Activated CD4-positive, alpha-beta memory T cell treated with anti-CD3 and anti-CD28 coated beads for 36 hours (primary cell): ENCODE data around the gene WDR35. TPM values are rescaled to one million over a fixed set of nuclear protein-coding genes. Genes with fewer than 3 reads are reported as not detected.
"Not testable (repeated sequence)": the region's sequence is repeated elsewhere in the genome, so short reads cannot be mapped to it uniquely, and the experiment has no call there.

Experiments used
- CTCF ChIA-PET: fragments of 350-600 bp; sonication (Branson Sonifier 250); formaldehyde crosslinking; loops from one replicate; lab custom pipeline; 2021; ENCODE audit warnings: antibody characterized with exemption, inconsistent platforms; lab: Charles Lee
- POLR2A ChIA-PET: fragments of 350-600 bp; sonication (Branson Sonifier 250); formaldehyde crosslinking; loops from one replicate; lab custom pipeline; 2021; ENCODE audit warnings: antibody characterized with exemption; lab: Charles Lee
- DNase-seq: peaks from one replicate; pipeline ENCODE4 v3.0.0-alpha.2; 2020
- H3K27ac Mint-ChIP-seq: one replicate; pipeline ENCODE4 v1.8.0; 2021; ENCODE audit warnings: mixed read lengths
- H3K27me3 Mint-ChIP-seq: one replicate; pipeline ENCODE4 v1.8.0; 2021; ENCODE audit warnings: mixed read lengths
- H3K36me3 Mint-ChIP-seq: one replicate; pipeline ENCODE4 v1.8.0; 2021; ENCODE audit warnings: mixed read lengths
- H3K4me1 Mint-ChIP-seq: one replicate; pipeline ENCODE4 v1.8.0; 2021; ENCODE audit warnings: low read depth, mixed read lengths
- H3K4me3 Mint-ChIP-seq: one replicate; pipeline ENCODE4 v1.8.0; 2021; ENCODE audit warnings: mild to moderate bottlenecking, mixed read lengths
- H3K9me3 Mint-ChIP-seq: one replicate; pipeline ENCODE4 v1.8.0; 2021; ENCODE audit warnings: mixed read lengths
- intact Hi-C: fragments of 100-400 bp; cut with micrococcal nuclease; formaldehyde crosslinking; loops from one replicate; pipeline ENCODE4 v1.15.1; 2023
- total RNA-seq, 2 experiments: library from RNA; stranded (reverse); gene quantifications; one replicate each; pipeline ENCODE4 v1.2.3, GENCODE V29; 2021

Gene WDR35
- total RNA-seq, 2 experiments from 2014 or later, result 6.0 to 7.1 TPM

DNA sequence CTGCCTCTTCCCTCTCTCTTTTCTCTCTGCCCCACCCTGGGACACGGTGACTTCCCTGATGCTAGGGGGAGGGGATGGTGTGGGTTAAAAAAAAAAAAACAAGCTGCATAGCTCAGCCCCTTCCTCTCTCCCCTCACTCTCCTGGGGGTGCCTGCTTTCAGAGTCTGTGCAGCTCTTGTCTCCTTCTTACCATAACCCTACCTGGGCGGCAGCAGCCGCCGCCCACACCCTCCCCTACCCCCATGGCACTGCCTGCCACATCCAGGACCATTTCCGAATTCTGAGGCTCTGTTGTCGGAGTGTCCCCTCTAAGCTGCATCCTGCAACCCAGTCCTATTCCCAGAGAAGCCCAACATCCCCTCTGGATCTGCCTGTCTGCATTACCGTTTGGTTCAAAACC, 104.1 kb downstream of the WDR35 start:
- no peaks in the 10 kb centered on the region for H3K36me3 Mint-ChIP-seq
- intact Hi-C loops, result no loop called here
- H3K4me3 Mint-ChIP-seq, result no peak overlapping the region
- H3K27me3 Mint-ChIP-seq, result no peaks in the 10 kb centered on the region
- POLR2A ChIA-PET, result no interaction called here
- no peak for DNase-seq
- no peak overlapping the region for H3K27ac Mint-ChIP-seq
- no peaks in the 10 kb centered on the region for H3K9me3 Mint-ChIP-seq
- CTCF ChIA-PET, result no interaction called here
- H3K4me1 Mint-ChIP-seq, result peaks cover 6% of the 10 kb centered on the region

GRCh38 chr2:19883971-19884720, 105.8 kb downstream of the WDR35 start:
- no peak for DNase-seq
- no peaks in the 10 kb centered on the region for H3K36me3 Mint-ChIP-seq
- ChIA-PET POLR2A (no interaction called here), CTCF (no interaction called here)
- H3K9me3 Mint-ChIP-seq, result no peaks in the 10 kb centered on the region
- peaks cover 1% of the 10 kb centered on the region for H3K4me1 Mint-ChIP-seq
- H3K27me3 Mint-ChIP-seq, result no peaks in the 10 kb centered on the region
- intact Hi-C loops, result no loop called here
- no peak overlapping the region for H3K4me3 Mint-ChIP-seq
- H3K27ac Mint-ChIP-seq, result no peak overlapping the region

- no peak for DNase-seq
- H3K9me3 Mint-ChIP-seq, result no peaks in the 10 kb centered on the region
- no peak overlapping the region for H3K27ac Mint-ChIP-seq
- H3K27me3 Mint-ChIP-seq, result no peaks in the 10 kb centered on the region
- intact Hi-C loops, result no loop called here
- no peaks in the 10 kb centered on the region for H3K36me3 Mint-ChIP-seq
- H3K4me1 Mint-ChIP-seq, result no peaks in the 10 kb centered on the region
- POLR2A ChIA-PET, result no interaction called here
- no peak overlapping the region for H3K4me3 Mint-ChIP-seq
- CTCF ChIA-PET, result no interaction called here
These were observed 106.4 kb downstream of the WDR35 start for GRCh38 chr2:19883486-19883885.

DNA sequence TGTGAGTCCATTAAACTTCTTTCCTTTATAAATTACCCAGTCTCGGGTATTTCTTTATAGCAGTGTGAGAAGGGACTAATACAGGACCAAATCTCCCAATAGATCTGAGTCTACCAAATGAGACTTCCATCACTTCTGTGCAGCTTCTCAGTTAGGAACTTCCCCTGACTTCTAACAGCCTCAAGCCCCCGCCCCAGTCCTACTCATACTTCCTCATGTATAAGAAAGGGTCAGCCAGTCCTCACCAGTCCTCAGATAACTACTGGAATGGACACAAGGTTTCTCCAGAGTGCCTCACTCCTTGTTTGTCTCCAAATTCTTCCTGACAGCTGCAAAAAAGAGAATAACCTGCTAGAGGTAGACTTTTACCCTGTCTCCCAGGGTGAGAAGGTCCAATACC, 107.6 kb downstream of the WDR35 start:
- POLR2A ChIA-PET, result no interaction called here
- CTCF ChIA-PET, result interaction anchor here (0.9 kb wide), 1 partner anchor 1494 kb away, joined by 3 read pairs; no protein-coding TSS in a partner anchor
- intact Hi-C loops, result no loop called here
- Mint-ChIP-seq H3K9me3 (no peaks in the 10 kb centered on the region), H3K4me3 (no peak overlapping the region), H3K4me1 (no peaks in the 10 kb centered on the region), H3K36me3 (no peaks in the 10 kb centered on the region), H3K27me3 (no peaks in the 10 kb centered on the region), H3K27ac (no peak overlapping the region)
- DNase-seq, result no peak

DNA sequence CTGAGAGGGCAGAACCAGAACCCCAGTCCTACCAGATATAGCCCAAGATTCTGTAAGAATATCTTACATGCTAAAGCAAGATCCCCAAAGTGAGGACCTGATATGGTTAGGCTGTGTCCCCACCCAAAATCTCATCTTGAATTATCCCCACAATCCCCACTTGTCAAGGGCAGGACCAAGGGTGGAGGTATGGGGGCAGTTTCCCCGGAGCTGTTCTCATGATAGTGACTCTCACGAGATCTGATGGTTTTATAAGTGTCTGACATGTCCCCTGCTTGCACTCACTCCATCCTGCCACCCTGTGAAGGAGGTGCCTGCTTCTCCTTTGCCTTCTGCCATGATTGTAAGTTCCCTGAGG, 108.0 kb downstream of the WDR35 start:
- no peaks in the 10 kb centered on the region for H3K9me3 Mint-ChIP-seq
- no peak for DNase-seq
- no peak overlapping the region for H3K4me3 Mint-ChIP-seq
- intact Hi-C loops, result no loop called here
- H3K27ac Mint-ChIP-seq, result no peak overlapping the region
- POLR2A ChIA-PET, result no interaction called here
- no peaks in the 10 kb centered on the region for H3K27me3 Mint-ChIP-seq
- CTCF ChIA-PET, result interaction anchor here (0.9 kb wide), 1 partner anchor 1494 kb away, joined by 3 read pairs; no protein-coding TSS in a partner anchor
- no peaks in the 10 kb centered on the region for H3K36me3 Mint-ChIP-seq
- H3K4me1 Mint-ChIP-seq, result no peaks in the 10 kb centered on the region

DNA sequence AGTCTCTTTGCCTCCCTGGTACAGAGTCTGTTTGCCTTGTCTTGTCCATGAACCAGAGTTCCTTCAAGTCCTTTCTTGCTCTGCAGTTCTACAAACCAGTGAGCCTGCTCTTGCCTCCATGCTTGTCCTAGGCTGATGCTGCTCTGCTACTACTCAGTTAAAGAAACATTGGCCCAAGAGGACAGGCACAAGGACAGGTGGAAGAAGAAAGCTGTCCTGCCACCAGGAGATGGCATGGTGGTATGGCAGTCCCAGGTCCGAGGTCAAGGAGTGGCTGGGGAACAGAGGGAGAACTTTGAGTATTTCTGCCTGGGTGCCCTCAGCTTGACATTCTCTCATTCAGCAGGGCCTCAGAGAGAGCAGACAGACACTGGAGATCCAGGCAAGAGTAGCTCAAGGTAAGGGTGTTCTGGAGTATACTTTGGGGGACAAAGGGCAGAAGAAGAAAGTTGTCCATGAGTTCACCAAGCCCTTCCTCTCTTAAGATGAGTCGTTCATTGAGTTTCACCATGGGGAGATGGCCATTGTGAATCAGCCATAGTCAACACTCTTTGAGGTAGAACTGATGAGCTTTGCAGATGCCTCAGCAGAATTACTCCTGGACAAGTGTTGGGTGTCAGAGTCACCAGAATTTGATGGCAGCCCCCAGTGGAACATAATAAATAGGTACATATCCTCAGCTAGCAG, 108.5 kb downstream of the WDR35 start:
- H3K36me3 Mint-ChIP-seq, result no peaks in the 10 kb centered on the region
- intact Hi-C loops, result no loop called here
- DNase-seq, result no peak
- H3K27ac Mint-ChIP-seq, result no peak overlapping the region
- POLR2A ChIA-PET, result no interaction called here
- H3K27me3 Mint-ChIP-seq, result no peaks in the 10 kb centered on the region
- CTCF ChIA-PET, result interaction anchor here (0.9 kb wide), 1 partner anchor 1493 kb away, joined by 3 read pairs; no protein-coding TSS in a partner anchor
- no peaks in the 10 kb centered on the region for H3K4me1 Mint-ChIP-seq
- no peaks in the 10 kb centered on the region for H3K9me3 Mint-ChIP-seq
- H3K4me3 Mint-ChIP-seq, result no peak overlapping the region

DNA sequence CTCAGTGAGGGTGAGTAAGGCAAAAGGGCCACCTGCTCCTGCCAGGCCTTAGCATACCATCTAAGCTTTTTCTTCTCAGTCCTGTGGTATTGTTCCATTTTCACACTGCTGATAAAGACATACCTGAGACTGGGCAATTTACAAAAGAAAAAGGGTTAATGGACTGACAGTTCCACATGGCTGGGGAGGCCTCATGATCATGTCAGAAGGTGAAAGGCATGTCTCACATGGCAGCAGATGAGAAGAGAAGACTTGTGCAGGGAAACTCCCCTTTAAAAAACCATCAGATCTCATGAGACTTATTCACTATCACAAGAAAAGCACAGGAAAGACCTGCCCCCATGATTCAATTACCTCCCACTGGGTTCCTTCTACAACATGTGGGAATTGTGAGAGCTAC, 109.7 kb downstream of the WDR35 start:
- intact Hi-C loops, H3K9me3 Mint-ChIP-seq, H3K27me3 Mint-ChIP-seq, H3K4me3 Mint-ChIP-seq, POLR2A ChIA-PET, DNase-seq, H3K27ac Mint-ChIP-seq, H3K36me3 Mint-ChIP-seq, H3K4me1 Mint-ChIP-seq, CTCF ChIA-PET: not testable (repeated sequence)

GRCh38 chr2:19879120-19879519, 110.8 kb downstream of the WDR35 start:
- no peak for DNase-seq
- H3K4me1 Mint-ChIP-seq, result no peaks in the 10 kb centered on the region
- no peaks in the 10 kb centered on the region for H3K36me3 Mint-ChIP-seq
- POLR2A ChIA-PET, result no interaction called here
- no peak overlapping the region for H3K27ac Mint-ChIP-seq
- CTCF ChIA-PET, result no interaction called here
- H3K4me3 Mint-ChIP-seq, result no peak overlapping the region
- intact Hi-C loops, result no loop called here
- H3K27me3 Mint-ChIP-seq, result no peaks in the 10 kb centered on the region
- no peaks in the 10 kb centered on the region for H3K9me3 Mint-ChIP-seq

- CTCF ChIA-PET, result no interaction called here
- H3K27ac Mint-ChIP-seq, result no peak overlapping the region
- no peaks in the 10 kb centered on the region for H3K4me1 Mint-ChIP-seq
- no peaks in the 10 kb centered on the region for H3K36me3 Mint-ChIP-seq
- no peak for DNase-seq
- POLR2A ChIA-PET, result no interaction called here
- no peaks in the 10 kb centered on the region for H3K9me3 Mint-ChIP-seq
- intact Hi-C loops, result no loop called here
- H3K27me3 Mint-ChIP-seq, result no peaks in the 10 kb centered on the region
- H3K4me3 Mint-ChIP-seq, result no peak overlapping the region
These were observed 111.4 kb downstream of the WDR35 start for GRCh38 chr2:19878268-19879046.

DNA sequence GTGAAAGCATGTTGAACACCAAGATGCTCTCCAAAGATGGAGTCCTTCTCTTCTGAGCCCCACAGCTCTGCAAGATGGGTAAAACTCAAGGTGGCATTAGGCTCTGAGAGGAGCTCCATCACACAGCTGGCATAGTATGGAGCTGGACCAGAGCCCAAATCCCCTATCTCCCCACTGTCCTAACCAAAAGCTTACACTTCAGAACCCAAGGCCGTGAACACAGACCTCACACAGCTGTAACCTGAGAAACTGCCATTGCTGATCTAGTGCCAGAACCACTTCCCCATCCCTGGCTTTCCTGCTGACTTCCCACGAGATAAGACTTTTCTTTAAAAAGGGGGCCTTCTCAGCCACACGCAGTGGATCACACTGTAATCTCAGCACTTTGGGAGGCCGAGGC, 113.2 kb downstream of the WDR35 start:
- intact Hi-C loops, result no loop called here
- DNase-seq, result no peak
- ChIA-PET CTCF (no interaction called here), POLR2A (no interaction called here)
- no peaks in the 10 kb centered on the region for H3K27me3 Mint-ChIP-seq
- no peak overlapping the region for H3K27ac Mint-ChIP-seq
- no peak overlapping the region for H3K4me3 Mint-ChIP-seq
- H3K4me1 Mint-ChIP-seq, result no peaks in the 10 kb centered on the region
- no peaks in the 10 kb centered on the region for H3K9me3 Mint-ChIP-seq
- no peaks in the 10 kb centered on the region for H3K36me3 Mint-ChIP-seq

GRCh38 chr2:19875280-19875679, 114.6 kb downstream of the WDR35 start:
- no peak for DNase-seq
- POLR2A ChIA-PET, result no interaction called here
- CTCF ChIA-PET, result interaction anchor here (1.5 kb wide), 1 partner anchor 11 kb away, joined by 5 read pairs; no protein-coding TSS in a partner anchor
- H3K27ac Mint-ChIP-seq, result no peak overlapping the region
- no peaks in the 10 kb centered on the region for H3K27me3 Mint-ChIP-seq
- peaks cover under 1% of the 10 kb centered on the region for H3K4me1 Mint-ChIP-seq
- H3K4me3 Mint-ChIP-seq, result no peak overlapping the region
- H3K9me3 Mint-ChIP-seq, result no peaks in the 10 kb centered on the region
- intact Hi-C loops, result no loop called here
- H3K36me3 Mint-ChIP-seq, result no peaks in the 10 kb centered on the region

- H3K27me3 Mint-ChIP-seq, result no peaks in the 10 kb centered on the region
- H3K27ac Mint-ChIP-seq, result no peak overlapping the region
- POLR2A ChIA-PET, result no interaction called here
- intact Hi-C loops, result no loop called here
- CTCF ChIA-PET, result interaction anchor here (1.5 kb wide), 1 partner anchor 10 kb away, joined by 5 read pairs; no protein-coding TSS in a partner anchor
- peaks cover 6% of the 10 kb centered on the region for H3K4me1 Mint-ChIP-seq
- no peaks in the 10 kb centered on the region for H3K36me3 Mint-ChIP-seq
- no peaks in the 10 kb centered on the region for H3K9me3 Mint-ChIP-seq
- DNase-seq, result no peak
- no peak overlapping the region for H3K4me3 Mint-ChIP-seq
These were observed 115.2 kb downstream of the WDR35 start for GRCh38 chr2:19874726-19875125.
